HG02798 (cell line): ENCODE measurements around the gene KPNA6.
"Not testable (repeated sequence)": the region's sequence is repeated elsewhere in the genome, so short reads cannot be mapped to it uniquely, and the experiment has no call there.

Source experiments
- ATAC-seq: cut with Tn5 transposase; IDR thresholded peaks from one replicate; pipeline ENCODE4 v1.9.1; 2021; ENCODE audit warnings: mild to moderate bottlenecking; ENCODE audit not compliant: unreplicated experiment, poor library complexity

KPNA6 gene

GRCh38 chr1:32137111-32137510, 29.3 kb downstream of the KPNA6 start:
- ATAC-seq = no peak

- ATAC-seq = no peak
These were observed 31.1 kb downstream of the KPNA6 start for GRCh38 chr1:32138965-32139364.

GRCh38 chr1:32142446-32143301, 34.8 kb downstream of the KPNA6 start:
- ATAC-seq = no peak

- ATAC-seq = not testable (repeated sequence)
These were observed 35.4 kb downstream of the KPNA6 start for GRCh38 chr1:32143302-32143695.

- no peak for ATAC-seq
These were observed 36.2 kb downstream of the KPNA6 start for GRCh38 chr1:32144033-32144432.

- ATAC-seq = not testable (repeated sequence)
These were observed 39.9 kb downstream of the KPNA6 start for GRCh38 chr1:32147799-32148198.

- no peak for ATAC-seq
These were observed 43.0 kb downstream of the KPNA6 start for GRCh38 chr1:32150847-32151246.

- no peak for ATAC-seq
These were observed 43.5 kb downstream of the KPNA6 start for GRCh38 chr1:32151319-32151787.

GRCh38 chr1:32159189-32159588, 51.3 kb downstream of the KPNA6 start:
- no peak for ATAC-seq

- ATAC-seq = no peak
These were observed 55.5 kb downstream of the KPNA6 start for GRCh38 chr1:32163405-32163804.

- not testable (repeated sequence) for ATAC-seq
These were observed 57.8 kb downstream of the KPNA6 start for GRCh38 chr1:32165633-32166032.

GRCh38 chr1:32170991-32171390, 63.1 kb downstream of the KPNA6 start:
- no peak for ATAC-seq

GRCh38 chr1:32172621-32173245, 64.9 kb downstream of the KPNA6 start:
- ATAC-seq = no peak

- no peak for ATAC-seq
These were observed 70.7 kb downstream of the KPNA6 start for GRCh38 chr1:32178380-32179192.

GRCh38 chr1:32179193-32179442, 71.3 kb downstream of the KPNA6 start:
- no peak for ATAC-seq

- ATAC-seq = peak; percentile 90
These were observed 71.8 kb downstream of the KPNA6 start, which contains the start of gene TXLNA for GRCh38 chr1:32179443-32180185. Gene TXLNA, plus strand, starts transcription at chr1:32179675. Its CDS starts 671 bp downstream, at chr1:32180346.

GRCh38 chr1:32180186-32181060, 72.6 kb downstream of the KPNA6 start:
- ATAC-seq = no peak

GRCh38 chr1:32181065-32181464, 73.2 kb downstream of the KPNA6 start:
- no peak for ATAC-seq

GRCh38 chr1:32181563-32181962, 73.7 kb downstream of the KPNA6 start:
- no peak for ATAC-seq
